SK-N-SH (cell line): Measurements from ENCODE around the gene MGLL. TPM values are rescaled to one million over a fixed set of nuclear protein-coding genes. Genes with fewer than 3 reads are reported as not detected.

Source experiments
- CTCF ChIA-PET: fragments of 300-600, 350-600 bp; formaldehyde crosslinking; extraction: SDS; loops from one replicate; lab custom pipeline; 2021; lab: Yijun Ruan, JAX
- POLR2A ChIA-PET: fragments of 350-600 bp; sonication (Branson Sonifier 250); formaldehyde crosslinking; extraction: SDS; loops from one replicate; lab custom pipeline; 2020; ENCODE audit warnings: antibody characterized with exemption, inconsistent platforms; lab: Yijun Ruan, JAX
- DNase-seq: peaks from one replicate; pipeline ENCODE4 v3.0.0; 2012
- H2AFZ ChIP-seq: fragments of 200-600 bp; sonication (generic); 2 replicates; pipeline ENCODE4 v1.8.1; 2016; ENCODE audit warnings: antibody characterized with exemption, mild to moderate bottlenecking, low read depth
- H3F3A ChIP-seq: fragments of 200-600 bp; sonication (generic); replicated peaks from 2 replicates; pipeline ENCODE3; 2016; ENCODE audit warnings: antibody characterized with exemption, mild to moderate bottlenecking; ENCODE audit not compliant: insufficient read depth
- H3K27ac ChIP-seq, 2 experiments: fragments of 200-500 bp in 1 of 2; fragments of 200-600 bp in 1 of 2; sonication (Bioruptor generic) in 1 of 2; sonication (generic), shearing (Covaris generic) in 1 of 2; 2 replicates each; pipeline versions ENCODE4 v1.5.1 to v1.6.1; 2014 to 2016; ENCODE audit warnings: low read depth in 2 of 2, inconsistent platforms in 1 of 2, low read length in 1 of 2, mild to moderate bottlenecking in 1 of 2, mixed read lengths in 1 of 2
- H3K27me3 ChIP-seq: fragments of 200-600 bp; sonication (generic), shearing (Covaris generic); 2 replicates; pipeline ENCODE4 v1.6.1; 2016; ENCODE audit warnings: mixed run types; ENCODE audit not compliant: insufficient read depth
- H3K36me3 ChIP-seq, 2 experiments: fragments of 200-500 bp in 1 of 2; fragments of 200-600 bp in 1 of 2; sonication (Bioruptor generic) in 1 of 2; sonication (generic) in 1 of 2; replicated peaks in 1 of 2; 2 replicates each; pipeline versions ENCODE3 to v1.5.1; 2014 to 2016; ENCODE audit warnings: low read length in 1 of 2, mild to moderate bottlenecking in 1 of 2; ENCODE audit not compliant: insufficient read depth in 2 of 2, control insufficient read depth in 1 of 2
- H3K4me1 ChIP-seq, 2 experiments: fragments of 200-500 bp in 1 of 2; fragments of 200-600 bp in 1 of 2; sonication (Bioruptor generic) in 1 of 2; sonication (generic), shearing (Covaris generic) in 1 of 2; 2 replicates each; pipeline versions ENCODE4 v1.5.1 to v1.6.1; 2014 to 2016; ENCODE audit warnings: low read depth in 1 of 2, low read length in 1 of 2, mixed run types in 1 of 2; ENCODE audit not compliant: insufficient read depth in 2 of 2, control insufficient read depth in 1 of 2
- H3K4me2 ChIP-seq: fragments of 200-600 bp; sonication (generic), shearing (Covaris generic); 2 replicates; pipeline ENCODE4 v1.6.1; 2017; ENCODE audit warnings: mixed run types
- H3K4me3 ChIP-seq, 2 experiments: fragments of 200-500 bp in 1 of 2; fragments of 200-600 bp in 1 of 2; sonication (Bioruptor generic) in 1 of 2; sonication (generic), shearing (Covaris generic) in 1 of 2; 2 replicates each; pipeline versions ENCODE4 v1.5.1 to v1.8.1; 2014 to 2016; ENCODE audit warnings: low read depth in 2 of 2, inconsistent platforms in 1 of 2, low read length in 1 of 2, mild to moderate bottlenecking in 1 of 2, mixed read lengths in 1 of 2, moderate library complexity in 1 of 2
- H3K79me2 ChIP-seq: fragments of 200-600 bp; sonication (generic); 2 replicates; pipeline ENCODE4 v1.8.1; 2017; ENCODE audit warnings: mild to moderate bottlenecking; ENCODE audit not compliant: insufficient read depth
- H3K9ac ChIP-seq: fragments of 200-600 bp; sonication (generic); 2 replicates; pipeline ENCODE4 v1.6.1; 2017; ENCODE audit warnings: mixed run types
- H3K9me2 ChIP-seq: fragments of 200-600 bp; sonication (generic); 2 replicates; pipeline ENCODE4 v1.6.1; 2017; ENCODE audit warnings: mixed run types
- H3K9me3 ChIP-seq: fragments of 200-600 bp; sonication (generic); 2 replicates; pipeline ENCODE4 v1.6.1; 2017; ENCODE audit warnings: mixed run types, mild to moderate bottlenecking, moderate library complexity
- H4K20me1 ChIP-seq: fragments of 200-600 bp; sonication (generic); 2 replicates; pipeline ENCODE4 v1.6.1; 2017; ENCODE audit warnings: mild to moderate bottlenecking, mixed run types; ENCODE audit not compliant: insufficient read depth
- CTCF ChIP-seq: fragments of 200-600 bp; sonication (generic); IDR thresholded peaks from 2 replicates; pipeline ENCODE4 v1.6.1; 2017; ENCODE audit warnings: antibody characterized with exemption, mild to moderate bottlenecking, moderate library complexity
- ELF1 ChIP-seq: IDR thresholded peaks from 2 replicates; pipeline ENCODE4 v1.4.0; 2012
- EZH2phosphoT487 ChIP-seq: fragments of 200-600 bp; sonication (generic); IDR thresholded peaks from 2 replicates; pipeline ENCODE4 v1.6.1; 2017; ENCODE audit warnings: low read depth, mixed run types, mild to moderate bottlenecking, antibody characterized with exemption, moderate library complexity, borderline replicate concordance
- FOSL2 ChIP-seq: IDR thresholded peaks from 2 replicates; pipeline ENCODE4 v1.4.0; 2012; ENCODE audit warnings: low read depth, mild to moderate bottlenecking, moderate library complexity, borderline replicate concordance
- GABPA ChIP-seq: IDR thresholded peaks from 2 replicates; pipeline ENCODE4 v1.4.0; 2012; ENCODE audit warnings: low read depth, mild to moderate bottlenecking
- GATA2 ChIP-seq: sonication (generic); formaldehyde crosslinking; IDR thresholded peaks from 2 replicates; pipeline ENCODE4 v1.5.0; 2020; ENCODE audit warnings: mild to moderate bottlenecking, missing genetic modification reagents
- MEF2A ChIP-seq: IDR thresholded peaks from 2 replicates; pipeline ENCODE4 v1.4.0; 2012; ENCODE audit warnings: low read depth, borderline replicate concordance
- RAD21 ChIP-seq: IDR thresholded peaks from 2 replicates; pipeline ENCODE4 v1.6.1; 2012; ENCODE audit warnings: mild to moderate bottlenecking, low read length
- RCOR1 ChIP-seq: fragments of 150-350 bp; IDR thresholded peaks from 2 replicates; pipeline ENCODE4 v1.6.1; 2017; ENCODE audit warnings: antibody characterized with exemption, low read length
- RFX5 ChIP-seq: IDR thresholded peaks from 2 replicates; pipeline ENCODE4 v1.6.1; 2012; ENCODE audit warnings: mild to moderate bottlenecking, improper control_type of control experiment, low read length
- SMC3 ChIP-seq: IDR thresholded peaks from 2 replicates; pipeline ENCODE4 v1.6.1; 2012; ENCODE audit warnings: low read depth, low read length, improper control_type of control experiment
- TCF12 ChIP-seq: IDR thresholded peaks from 2 replicates; pipeline ENCODE4 v1.4.0; 2012
- TEAD4 ChIP-seq: IDR thresholded peaks from 2 replicates; pipeline ENCODE4 v1.4.0; 2012; ENCODE audit warnings: mild to moderate bottlenecking, borderline replicate concordance; ENCODE audit not compliant: insufficient read depth
- YY1 ChIP-seq: IDR thresholded peaks from 2 replicates; pipeline ENCODE4 v1.4.0; 2012; ENCODE audit warnings: low read depth, mild to moderate bottlenecking
- WGBS: methylation state at CpG from one replicate; pipeline ENCODE4 v1.1.6; 2017; ENCODE audit warnings: low lambda C conversion rate; 5-methylcytosine and 5-hydroxymethylcytosine counted together
- polyA plus RNA-seq, 3 experiments: library from polyadenylated mRNA; depleted of rRNA; stranded (reverse); fragments of >200 nt; gene quantifications; 2 replicates each; pipeline ENCODE4 v1.2.3, GENCODE V29; 2012

Gene MGLL
- polyA plus RNA-seq, 1 of the 3 experiments (the other 2 are of a cell fraction): 2.2 TPM

GRCh38 chr3:127690823-127691452 is 131.4 kb downstream of the MGLL start:
- H2AFZ ChIP-seq: peak overlapping the region; percentile 75; the same call in 1 of the 2 replicates

GRCh38 chr3:127690106-127690505 is 132.2 kb downstream of the MGLL start:
- Histone ChIP-seq H3K9me2 (no peaks in the 10 kb centered on the region), H3K79me2 (no peaks in the 10 kb centered on the region), H3K9ac (peak overlapping the region; percentile 57), H3K4me3 (no peak overlapping the region), H3K9me3 (no peaks in the 10 kb centered on the region), H3K27me3 (no peaks in the 10 kb centered on the region), H3K4me1 (peaks cover 15 to 48% of the 10 kb centered on the region in 2 experiments; a peak in 3 of 4 replicates), H3F3A (peaks cover 8% of the 10 kb centered on the region), H4K20me1 (no peaks in the 10 kb centered on the region), H3K4me2 (peak overlapping the region; percentile 47; the same call in 1 of the 2 replicates), H3K36me3 (no peaks in the 10 kb centered on the region), H3K27ac (peak overlapping the region; percentile 60 to 68), H2AFZ (peak overlapping the region; percentile 75)
- no peak for DNase-seq
- ChIA-PET CTCF (interaction anchor here (0.8 to 9.2 kb wide), 18 partner anchors 8 to 443 kb away, joined by 3 to 141 read pairs (median 4); partner anchors contain the start of genes MGLL and TPRA1), POLR2A (no interaction called here)
- TF ChIP-seq ELF1 (no peak), SMC3 (no peak), TCF12 (0 out of 2 replicates have a peak, but pooled peaks have one; percentile 15), RCOR1 (no peak), YY1 (no peak), CTCF (no peak), MEF2A (no peak)
- 33% methylated on average over 4 of the region's 4 CpGs for WGBS

More at GRCh38 chr3:127690823-127691452, 131.4 kb downstream of the MGLL start:
- peak; percentile 73 for DNase-seq
- Histone ChIP-seq H3K4me1 (peaks cover 15 to 51% of the 10 kb centered on the region in 2 experiments; a peak in 3 of 4 replicates), H3K4me3 (no peak overlapping the region; a peak in 1 of 4 replicates), H3F3A (peaks cover 6% of the 10 kb centered on the region), H4K20me1 (no peaks in the 10 kb centered on the region), H3K9ac (peak overlapping the region; percentile 57), H3K9me2 (no peaks in the 10 kb centered on the region), H3K27ac (peak overlapping the region; percentile 60 to 68), H3K36me3 (no peaks in the 10 kb centered on the region), H3K4me2 (peak overlapping the region; percentile 47; the same call in 1 of the 2 replicates), H3K9me3 (no peaks in the 10 kb centered on the region), H3K79me2 (no peaks in the 10 kb centered on the region), H3K27me3 (no peaks in the 10 kb centered on the region)
- POLR2A ChIA-PET: interaction anchor here (0.6 to 0.9 kb wide), 2 partner anchors 18 to 132 kb away, joined by 3 read pairs; partner anchors contain the start of gene ABTB1
- TF ChIP-seq RFX5: no peak
- no peak for TF ChIP-seq EZH2phosphoT487
- no peak for TF ChIP-seq GABPA
- TF ChIP-seq RAD21: peak; percentile 83
- no peak for TF ChIP-seq GATA2 (CRISPR knock-in tag)
- peak; percentile 64 for TF ChIP-seq CTCF
- TF ChIP-seq FOSL2: no peak
- TF ChIP-seq YY1: no peak
- no peak for TF ChIP-seq TEAD4
- peak; percentile 80 for TF ChIP-seq SMC3
- WGBS: 100% methylated on average over 1 of the region's 4 CpGs
- CTCF ChIA-PET: interaction anchor here (0.6 to 9.2 kb wide), 31 partner anchors 9 to 282 kb away, joined by 3 to 141 read pairs (median 4); partner anchors contain the start of genes MGLL and TPRA1
